H1 (cell line): ENCODE data around the gene TMEM150B. TPM values are rescaled to one million over a fixed set of nuclear protein-coding genes. Genes with fewer than 3 reads are reported as not detected.

Source experiments
- CTCF ChIA-PET: fragments of 300-600 bp; sonication (Branson Sonifier 250); formaldehyde crosslinking; loops from one replicate; lab custom pipeline; 2021; ENCODE audit not compliant: partially characterized antibody; lab: Charles Lee
- POLR2A ChIA-PET: fragments of 300-600 bp; sonication (Branson Sonifier 250); formaldehyde crosslinking; loops from one replicate; lab custom pipeline; 2021; ENCODE audit warnings: inconsistent platforms; ENCODE audit not compliant: partially characterized antibody; lab: Charles Lee
- DNase-seq, 2 experiments: peaks; one replicate each; pipeline versions ENCODE4 v3.0.0 to v3.0.0-alpha.2; 2010 to 2022; ENCODE audit warnings: low spot score in 2 of 2, low read depth in 1 of 2, mixed read lengths in 1 of 2
- FAIRE-seq: peaks from 2 replicates; lab custom pipeline; 2011; peaks lifted over from hg19 to GRCh38; lab: Jason Lieb, UNC
- H2AFZ ChIP-seq: 2 replicates; pipeline ENCODE4 v1.8.1; 2012; ENCODE audit warnings: low read length, inconsistent platforms
- H2AK5ac ChIP-seq: 2 replicates; pipeline ENCODE4 v1.6.1; 2013; ENCODE audit warnings: low read depth, low read length
- H2BK120ac ChIP-seq: replicated peaks from 2 replicates; pipeline ENCODE3; 2013; ENCODE audit warnings: low read depth, low read length, inconsistent platforms
- H2BK12ac ChIP-seq: 2 replicates; pipeline ENCODE4 v1.6.1; 2013; ENCODE audit warnings: low read depth, low read length
- H2BK15ac ChIP-seq: 2 replicates; pipeline ENCODE4 v1.6.1; 2013; ENCODE audit warnings: low read length
- H2BK20ac ChIP-seq: 2 replicates; pipeline ENCODE4 v1.6.1; 2013; ENCODE audit warnings: low read length
- H2BK5ac ChIP-seq: 2 replicates; pipeline ENCODE4 v1.6.1; 2013; ENCODE audit warnings: low read depth, low read length
- H3K14ac ChIP-seq: 2 replicates; pipeline ENCODE4 v1.6.1; 2013; ENCODE audit warnings: inconsistent platforms; ENCODE audit not compliant: insufficient read length
- H3K18ac ChIP-seq: 2 replicates; pipeline ENCODE4 v1.6.1; 2013; ENCODE audit warnings: low read length; ENCODE audit errors: extremely low read depth
- H3K23ac ChIP-seq: 2 replicates; pipeline ENCODE4 v1.6.1; 2013; ENCODE audit warnings: inconsistent platforms; ENCODE audit not compliant: insufficient read length
- H3K23me2 ChIP-seq: 2 replicates; pipeline ENCODE4 v1.6.1; 2013; ENCODE audit warnings: low read depth, low read length
- H3K27ac ChIP-seq: 2 replicates; pipeline ENCODE4 v1.6.1; 2011; ENCODE audit warnings: low read depth, low read length, inconsistent platforms
- H3K27me3 ChIP-seq, 4 experiments: replicated peaks in 1 of 4; 1 replicate in 1 of 4; 2 replicates in 3 of 4; pipeline versions ENCODE4 v1.6.1 to v1.8.1; 2011 to 2013; ENCODE audit warnings: low read length in 3 of 4, mild to moderate bottlenecking in 3 of 4, inconsistent platforms in 2 of 4, mixed read lengths in 2 of 4, moderate library complexity in 1 of 4; ENCODE audit not compliant: control insufficient read depth in 3 of 4, insufficient read depth in 3 of 4; ENCODE audit errors: extremely low read depth in 1 of 4
- H3K36me3 ChIP-seq, 4 experiments: 2 replicates each; pipeline versions ENCODE4 v1.6.1 to v1.8.1; 2011 to 2013; ENCODE audit warnings: mild to moderate bottlenecking in 4 of 4, low read length in 3 of 4, moderate library complexity in 2 of 4, control low read depth in 1 of 4, inconsistent platforms in 1 of 4; ENCODE audit not compliant: insufficient read depth in 4 of 4, control insufficient read depth in 2 of 4
- H3K4ac ChIP-seq: replicated peaks from 2 replicates; pipeline ENCODE3; 2013; ENCODE audit warnings: low read length, low read depth, mixed read lengths, inconsistent platforms; ENCODE audit not compliant: insufficient read length
- H3K4me1 ChIP-seq, 4 experiments: replicated peaks in 1 of 4; 1 replicate in 1 of 4; 2 replicates in 3 of 4; pipeline versions ENCODE4 v1.6.1 to v1.8.1; 2011 to 2013; ENCODE audit warnings: low read length in 3 of 4, inconsistent platforms in 2 of 4, mixed read lengths in 1 of 4; ENCODE audit not compliant: insufficient read depth in 4 of 4, control insufficient read depth in 3 of 4
- H3K4me2 ChIP-seq, 2 experiments: 2 replicates each; pipeline versions ENCODE4 v1.6.1 to v1.8.1; 2011 to 2013; ENCODE audit warnings: low read depth in 2 of 2, low read length in 2 of 2, control low read depth in 1 of 2, inconsistent platforms in 1 of 2, mild to moderate bottlenecking in 1 of 2; ENCODE audit not compliant: insufficient read depth in 1 of 2
- H3K4me3 ChIP-seq, 4 experiments: fragments of 200-600, 300-600 bp in 1 of 4; sonication (generic), shearing (Covaris generic), sonication (Bioruptor Twin) in 1 of 4; 2 replicates each; pipeline versions ENCODE4 v1.5.1 to v1.8.1; 2011 to 2016; ENCODE audit warnings: low read length in 4 of 4, low read depth in 3 of 4, control low read depth in 2 of 4, inconsistent platforms in 2 of 4, mild to moderate bottlenecking in 2 of 4, mixed read lengths in 1 of 4, moderate library complexity in 1 of 4; ENCODE audit not compliant: insufficient read depth in 2 of 4; ENCODE audit errors: extremely low read depth in 1 of 4
- H3K56ac ChIP-seq: replicated peaks from 2 replicates; pipeline ENCODE3; 2013; ENCODE audit warnings: low read depth, mild to moderate bottlenecking, mixed read lengths, low read length, inconsistent platforms; ENCODE audit not compliant: insufficient read length
- H3K79me1 ChIP-seq: 2 replicates; pipeline ENCODE4 v1.6.1; 2013; ENCODE audit warnings: low read depth, low read length, control low read depth
- H3K79me2 ChIP-seq, 2 experiments: 2 replicates each; pipeline versions ENCODE4 v1.6.1 to v1.8.1; 2012 to 2013; ENCODE audit warnings: low read length in 2 of 2, mild to moderate bottlenecking in 2 of 2, inconsistent platforms in 1 of 2; ENCODE audit not compliant: insufficient read depth in 2 of 2, control insufficient read depth in 1 of 2
- H3K9ac ChIP-seq, 4 experiments: replicated peaks in 1 of 4; 1 replicate in 1 of 4; 2 replicates in 3 of 4; pipeline versions ENCODE4 v1.6.1 to v1.8.1; 2011 to 2013; ENCODE audit warnings: low read depth in 3 of 4, low read length in 3 of 4, control low read depth in 2 of 4, mild to moderate bottlenecking in 2 of 4, moderate library complexity in 2 of 4, inconsistent platforms in 1 of 4; ENCODE audit errors: extremely low read depth in 1 of 4
- H3K9me3 ChIP-seq, 2 experiments: 2 replicates each; pipeline versions ENCODE4 v1.6.1 to v1.8.1; 2012 to 2013; ENCODE audit warnings: mild to moderate bottlenecking in 2 of 2, moderate library complexity in 2 of 2, control low read depth in 1 of 2, inconsistent platforms in 1 of 2, low read depth in 1 of 2, low read length in 1 of 2, mixed read lengths in 1 of 2; ENCODE audit not compliant: insufficient read depth in 2 of 2
- H4K20me1 ChIP-seq, 2 experiments: replicated peaks in 1 of 2; 2 replicates each; pipeline versions ENCODE3 to v1.8.1; 2011 to 2013; ENCODE audit warnings: inconsistent platforms in 2 of 2, low read length in 2 of 2, mild to moderate bottlenecking in 1 of 2; ENCODE audit not compliant: insufficient read depth in 2 of 2, control insufficient read depth in 1 of 2
- H4K5ac ChIP-seq: 2 replicates; pipeline ENCODE4 v1.6.1; 2013; ENCODE audit warnings: low read length, low read depth, mixed read lengths, inconsistent platforms; ENCODE audit not compliant: insufficient read length
- H4K8ac ChIP-seq: 2 replicates; pipeline ENCODE4 v1.8.0; 2013; ENCODE audit warnings: mild to moderate bottlenecking, moderate library complexity, low read length, inconsistent platforms; ENCODE audit not compliant: insufficient read depth; ENCODE audit errors: extremely low read depth
- H4K91ac ChIP-seq: replicated peaks from 2 replicates; pipeline ENCODE3; 2013; ENCODE audit warnings: low read length, mixed read lengths, inconsistent platforms; ENCODE audit not compliant: insufficient read length
- EP300 ChIP-seq, 2 experiments: IDR thresholded peaks; 1 replicate in 1 of 2; 2 replicates in 1 of 2; pipeline ENCODE4 v1.6.1; 2011 to 2012; ENCODE audit warnings: low read depth in 2 of 2, low read length in 2 of 2, mild to moderate bottlenecking in 2 of 2, borderline replicate concordance in 1 of 2, inconsistent platforms in 1 of 2, moderate library complexity in 1 of 2
- EZH2 ChIP-seq: fragments of 200-600 bp; sonication (generic); IDR thresholded peaks from 2 replicates; pipeline ENCODE4 v1.7.1; 2012; ENCODE audit warnings: low read depth, mild to moderate bottlenecking, moderate library complexity, low read length, inconsistent platforms; ENCODE audit not compliant: severe bottlenecking
- GABPA ChIP-seq: IDR thresholded peaks from 2 replicates; pipeline ENCODE4 v1.6.1; 2011; ENCODE audit warnings: mild to moderate bottlenecking, low read length, moderate library complexity, borderline replicate concordance; ENCODE audit not compliant: insufficient read depth
- GTF2F1 ChIP-seq: IDR thresholded peaks from 2 replicates; pipeline ENCODE4 v1.6.1; 2012; ENCODE audit warnings: low read depth, low read length, improper control_type of control experiment, borderline replicate concordance
- JUND ChIP-seq: IDR thresholded peaks from 2 replicates; pipeline ENCODE4 v1.6.1; 2011; ENCODE audit warnings: mild to moderate bottlenecking, improper control_type of control experiment, low read length
- KDM4A ChIP-seq: IDR thresholded peaks from one replicate; pipeline ENCODE4 v1.7.1; 2012; ENCODE audit warnings: low read depth, mild to moderate bottlenecking, moderate library complexity, low read length, inconsistent platforms; ENCODE audit not compliant: severe bottlenecking
- NRF1 ChIP-seq: IDR thresholded peaks from 2 replicates; pipeline ENCODE4 v1.6.1; 2011; ENCODE audit warnings: mild to moderate bottlenecking, low read depth, low read length, improper control_type of control experiment
- POLR2A ChIP-seq, 2 experiments: IDR thresholded peaks; 1 replicate in 1 of 2; 2 replicates in 1 of 2; pipeline ENCODE4 v1.6.1; 2011; ENCODE audit warnings: low read depth in 2 of 2, low read length in 2 of 2, mild to moderate bottlenecking in 2 of 2; ENCODE audit errors: control extremely low read depth in 1 of 2
- POU5F1 ChIP-seq: IDR thresholded peaks from 2 replicates; pipeline ENCODE4 v1.6.1; 2011; ENCODE audit warnings: low read depth, mild to moderate bottlenecking, low read length, moderate library complexity
- SIX5 ChIP-seq: IDR thresholded peaks from 2 replicates; pipeline ENCODE4 v1.6.1; 2011; ENCODE audit warnings: mild to moderate bottlenecking, low read depth, low read length
- SP1 ChIP-seq: IDR thresholded peaks from 2 replicates; pipeline ENCODE4 v1.6.1; 2011; ENCODE audit warnings: low read depth, low read length
- SP2 ChIP-seq: IDR thresholded peaks from 2 replicates; pipeline ENCODE4 v1.6.1; 2012; ENCODE audit warnings: mild to moderate bottlenecking, low read length, inconsistent platforms
- TAF1 ChIP-seq: IDR thresholded peaks from 2 replicates; pipeline ENCODE4 v1.6.1; 2011; ENCODE audit warnings: mild to moderate bottlenecking, low read depth, low read length
- ZNF274 ChIP-seq: IDR thresholded peaks from 2 replicates; pipeline ENCODE4 v1.7.0; 2012; ENCODE audit warnings: low read length, borderline replicate concordance; ENCODE audit errors: extremely low read depth
- WGBS, 2 experiments: shearing (Covaris generic) in 1 of 2; methylation state at CpG; one replicate each; pipeline versions ENCODE4 v1.1.6 to v1.1.7; 2013 to 2015; ENCODE audit warnings: low lambda C conversion rate in 2 of 2, mixed read lengths in 2 of 2, inconsistent platforms in 1 of 2, low coverage in 1 of 2, missing lambda C conversion rate in 1 of 2; ENCODE audit not compliant: insufficient replicate concordance in 2 of 2, insufficient coverage in 1 of 2, insufficient read length in 1 of 2; ENCODE audit errors: extremely low coverage in 1 of 2, missing lambda C conversion rate in 1 of 2; 5-methylcytosine and 5-hydroxymethylcytosine counted together
- polyA plus RNA-seq, 7 experiments: library from polyadenylated mRNA; depleted of rRNA in 3 of 7; stranded (reverse) in 5 of 7; unstranded in 2 of 7; fragments of >200 nt in 5 of 7; fragments of 200-250 nt in 2 of 7; gene quantifications; 1 replicate in 5 of 7; 2 replicates in 1 of 7; 4 replicates in 1 of 7; pipeline versions ENCODE4 v1.2.1 to v1.2.3, GENCODE V29; 2011 to 2013; ENCODE audit warnings: missing spikeins in 2 of 7, mixed read lengths in 2 of 7
- total RNA-seq: library from RNA; stranded (reverse); fragmentation: NEBNext Ultra II Directional; extraction: Animal tissue kit (Norgen Biotek cat#: 25700); gene quantifications from 2 replicates; pipeline ENCODE4 v1.2.1, GENCODE V29; 2021

Gene TMEM150B
- total and polyA plus RNA-seq, 2 of the 8 experiments (the other 6 are each of a cell fraction or from before 2014, with no cell fraction given) = 0.41 to 0.91 TPM

DNA sequence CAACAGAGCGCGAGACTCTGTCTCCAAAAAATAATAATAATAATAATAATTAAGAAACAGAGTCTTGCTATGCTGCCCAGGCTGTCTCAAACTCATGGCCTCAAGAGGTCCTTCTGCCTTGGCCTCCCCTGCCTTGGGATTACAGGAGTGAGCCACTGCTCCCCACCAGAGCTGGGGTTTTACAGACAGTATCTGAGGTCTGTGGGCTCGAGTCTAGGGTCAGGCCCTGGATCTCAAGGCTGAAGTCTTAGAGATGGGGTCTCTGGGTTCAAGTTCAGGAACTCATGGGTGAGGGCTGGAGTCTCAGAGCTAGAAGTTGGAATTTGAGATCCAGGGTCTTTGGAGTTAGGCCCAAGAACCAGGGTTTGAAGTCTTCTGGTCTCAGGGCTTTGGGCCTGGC lies 41.6 kb upstream of the TMEM150B start:
- ChIA-PET CTCF (interaction anchor here (0.8 to 1.6 kb wide), 6 partner anchors 11 to 101 kb away, joined by 3 to 9 read pairs (median 4); no protein-coding TSS in a partner anchor), POLR2A (interaction anchor here (1.0 to 1.6 kb wide), 6 partner anchors 10 to 41 kb away, joined by 3 to 9 read pairs (median 4); partner anchors contain the start of genes TMEM190, TMEM238 and UBE2S)
- H4K20me1 ChIP-seq = no peaks in the 10 kb centered on the region
- H3K56ac ChIP-seq = no peak overlapping the region
- H3K23ac ChIP-seq = no peak overlapping the region
- no peak overlapping the region for H4K5ac ChIP-seq
- no peaks in the 10 kb centered on the region for H3K36me3 ChIP-seq
- no peak overlapping the region for H3K9ac ChIP-seq
- H4K91ac ChIP-seq = no peak overlapping the region
- no peak overlapping the region for H3K27ac ChIP-seq
- H3K27me3 ChIP-seq = peaks cover 8 to 37% (median 32%) of the 10 kb centered on the region in 4 experiments
- no peak overlapping the region for H2BK120ac ChIP-seq
- no peak overlapping the region for H2BK12ac ChIP-seq
- peaks cover 9% of the 10 kb centered on the region; the same call in 1 of the 2 replicates for H3K23me2 ChIP-seq
- H2AK5ac ChIP-seq = no peak overlapping the region
- no peak overlapping the region for H3K18ac ChIP-seq
- H3K4ac ChIP-seq = no peak overlapping the region
- TF ChIP-seq POU5F1 (no peak), GTF2F1 (no peak), EP300 (IDR thresholded peaks at IDR 0.05; ENCODE audit: borderline replicate concordance in 1 of 2, low read depth in 2 of 2, low read length in 2 of 2) (no peak), ZNF274 (no peak), SP2 (no peak), KDM4A (no peak), JUND (no peak), EZH2 (no peak), SIX5 (no peak), POLR2A (IDR thresholded peaks at IDR 0.05; ENCODE audit: control extremely low read depth in 1 of 2, low read depth in 2 of 2, low read length in 2 of 2) (no peak), SP1 (no peak), GABPA (no peak), NRF1 (no peak), TAF1 (no peak)
- H3K79me2 ChIP-seq = no peaks in the 10 kb centered on the region
- FAIRE-seq (no peak), DNase-seq (no peak)
- H3K9me3 ChIP-seq = no peaks in the 10 kb centered on the region
- no peaks in the 10 kb centered on the region for H3K79me1 ChIP-seq
- H2BK5ac ChIP-seq = no peak overlapping the region
- H2BK20ac ChIP-seq = no peak overlapping the region
- no peak overlapping the region for H2BK15ac ChIP-seq
- no peak overlapping the region for H2AFZ ChIP-seq
- no peak overlapping the region for H4K8ac ChIP-seq
- no peak overlapping the region for H3K4me2 ChIP-seq
- H3K4me3 ChIP-seq = no peak overlapping the region
- WGBS, 2 experiments = 91% methylated on average over 3 of the region's 3 CpGs; no CpG with 5 or more reads in 1 of the 2 experiments
- H3K4me1 ChIP-seq = peaks cover 0 to 23% (median 17%) of the 10 kb centered on the region in 4 experiments; a peak in 6 of 7 replicates
- no peak overlapping the region for H3K14ac ChIP-seq
